A673 (cell line): ENCODE data around the gene EXD2.

Source experiments
- EZH2 ChIP-seq: fragments of 200-600 bp; sonication (generic); IDR thresholded peaks from 2 replicates; pipeline ENCODE4 v1.6.1; 2017; ENCODE audit warnings: borderline replicate concordance, low read depth, mild to moderate bottlenecking, mixed read lengths, antibody characterized with exemption, low read length; ENCODE audit not compliant: poor library complexity, severe bottlenecking
- TF ChIP-seq, protein P1 (sequence below): fragments of 300-800, 200-600 bp; sonication (generic); conservative IDR thresholded peaks from 2 replicates; pipeline ENCODE4 v1.5.1; 2017; ENCODE audit warnings: low read depth, mild to moderate bottlenecking, antibody characterized with exemption, low read length, moderate library complexity, mixed read lengths

GRCh38 chr14:69193721-69194120 lies 2.4 kb downstream of the EXD2 start:
- TF ChIP-seq, protein P1, sequence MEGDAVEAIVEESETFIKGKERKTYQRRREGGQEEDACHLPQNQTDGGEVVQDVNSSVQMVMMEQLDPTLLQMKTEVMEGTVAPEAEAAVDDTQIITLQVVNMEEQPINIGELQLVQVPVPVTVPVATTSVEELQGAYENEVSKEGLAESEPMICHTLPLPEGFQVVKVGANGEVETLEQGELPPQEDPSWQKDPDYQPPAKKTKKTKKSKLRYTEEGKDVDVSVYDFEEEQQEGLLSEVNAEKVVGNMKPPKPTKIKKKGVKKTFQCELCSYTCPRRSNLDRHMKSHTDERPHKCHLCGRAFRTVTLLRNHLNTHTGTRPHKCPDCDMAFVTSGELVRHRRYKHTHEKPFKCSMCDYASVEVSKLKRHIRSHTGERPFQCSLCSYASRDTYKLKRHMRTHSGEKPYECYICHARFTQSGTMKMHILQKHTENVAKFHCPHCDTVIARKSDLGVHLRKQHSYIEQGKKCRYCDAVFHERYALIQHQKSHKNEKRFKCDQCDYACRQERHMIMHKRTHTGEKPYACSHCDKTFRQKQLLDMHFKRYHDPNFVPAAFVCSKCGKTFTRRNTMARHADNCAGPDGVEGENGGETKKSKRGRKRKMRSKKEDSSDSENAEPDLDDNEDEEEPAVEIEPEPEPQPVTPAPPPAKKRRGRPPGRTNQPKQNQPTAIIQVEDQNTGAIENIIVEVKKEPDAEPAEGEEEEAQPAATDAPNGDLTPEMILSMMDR, result no peak
- TF ChIP-seq EZH2, result no peak
